Motor neuron (in vitro differentiated cells): Measurements from ENCODE around the gene MAP6. TPM values are rescaled to one million over a fixed set of nuclear protein-coding genes. Genes with fewer than 3 reads are reported as not detected.
A peak's percentile ranks its signal among the peaks of the same experiment; 100 is the strongest.

Experiments used
- ATAC-seq, 8 experiments: fragments of 200-7000 bp; cut with Tn5 transposase; replicated peaks in 6 of 8; 2 replicates each; pipeline ENCODE4 v1.8.0; 2021; ENCODE audit warnings: mild to moderate bottlenecking in 8 of 8, moderate library complexity in 8 of 8
- H3K27ac ChIP-seq, 2 donors: fragments of 250-450 bp; sonication (Bioruptor Pico); 2 replicates each; pipeline ENCODE4 v1.9.0; 2021; ENCODE audit warnings: antibody characterized with exemption in 2 of 2, mild to moderate bottlenecking in 2 of 2, moderate library complexity in 1 of 2
- H3K4me1 ChIP-seq, 2 donors: fragments of 250-450 bp; sonication (Bioruptor Pico); replicated peaks in 1 of 2; 2 replicates each; pipeline ENCODE4 v1.6.1; 2021; ENCODE audit warnings: antibody characterized with exemption in 2 of 2, mild to moderate bottlenecking in 2 of 2, moderate library complexity in 1 of 2
- H3K4me3 ChIP-seq, 5 donors: fragments of 250-450 bp; sonication (Bioruptor Pico); 2 replicates each; pipeline ENCODE4 v1.9.0; 2021; ENCODE audit warnings: antibody characterized with exemption in 5 of 5, mild to moderate bottlenecking in 5 of 5, moderate library complexity in 4 of 5
- WGBS, 10 experiments: fragments of 450-650 bp; shearing (Covaris generic); methylation state at CpG; one replicate each; pipeline ENCODE4 v1.0.0; 2022; 5-methylcytosine and 5-hydroxymethylcytosine counted together
- in situ Hi-C, 9 experiments: fragments of 400-800 bp; cut with MboI; loops; one replicate each; pipeline ENCODE4 v1.15.0; 2021; ENCODE audit warnings: low sequenced_read_pairs in 9 of 9, low pct_unique_long_range_greater_than_20kb in 2 of 9; ENCODE audit not compliant: unreplicated experiment in 9 of 9
- total RNA-seq, 8 experiments: library from RNA; unstranded; fragments of 300-600 nt; gene quantifications; 2 replicates each; pipeline versions ENCODE4 v1.2.3 to v1.2.4, GENCODE V29; 2022

Gene MAP6
- total RNA-seq, 8 experiments from 2014 or later, result 0.31 to 128 (median 97.0) TPM

- 0 to 81% (median 8%) methylated on average over 1 to 3 of the region's 17 CpGs; no CpG with 5 or more reads in 7 of the 10 experiments for WGBS, 10 experiments
- in situ Hi-C loops, result no loop called here
- peaks cover 21 to 30% of the 10 kb centered on the region in 2 donors for H3K4me1 ChIP-seq
- no peak overlapping the region for H3K27ac ChIP-seq
- H3K4me3 ChIP-seq, result no peak overlapping the region
- ATAC-seq, result peak in 3 of 8 experiments; percentile 10 to 25 (median 11)
Measured at GRCh38 chr11:75557666-75558494, 111.0 kb downstream of the MAP6 start.

- Histone ChIP-seq H3K27ac (no peak overlapping the region), H3K4me1 (peaks cover 19 to 29% of the 10 kb centered on the region in 2 donors), H3K4me3 (no peak overlapping the region)
- 10 to 100% (median 81%) methylated on average over 1 to 3 of the region's 3 CpGs; no CpG with 5 or more reads in 1 of the 10 experiments for WGBS, 10 experiments
- in situ Hi-C loops, result no loop called here
- ATAC-seq, result no peak
Measured at GRCh38 chr11:75556275-75556674, 112.6 kb downstream of the MAP6 start.

DNA sequence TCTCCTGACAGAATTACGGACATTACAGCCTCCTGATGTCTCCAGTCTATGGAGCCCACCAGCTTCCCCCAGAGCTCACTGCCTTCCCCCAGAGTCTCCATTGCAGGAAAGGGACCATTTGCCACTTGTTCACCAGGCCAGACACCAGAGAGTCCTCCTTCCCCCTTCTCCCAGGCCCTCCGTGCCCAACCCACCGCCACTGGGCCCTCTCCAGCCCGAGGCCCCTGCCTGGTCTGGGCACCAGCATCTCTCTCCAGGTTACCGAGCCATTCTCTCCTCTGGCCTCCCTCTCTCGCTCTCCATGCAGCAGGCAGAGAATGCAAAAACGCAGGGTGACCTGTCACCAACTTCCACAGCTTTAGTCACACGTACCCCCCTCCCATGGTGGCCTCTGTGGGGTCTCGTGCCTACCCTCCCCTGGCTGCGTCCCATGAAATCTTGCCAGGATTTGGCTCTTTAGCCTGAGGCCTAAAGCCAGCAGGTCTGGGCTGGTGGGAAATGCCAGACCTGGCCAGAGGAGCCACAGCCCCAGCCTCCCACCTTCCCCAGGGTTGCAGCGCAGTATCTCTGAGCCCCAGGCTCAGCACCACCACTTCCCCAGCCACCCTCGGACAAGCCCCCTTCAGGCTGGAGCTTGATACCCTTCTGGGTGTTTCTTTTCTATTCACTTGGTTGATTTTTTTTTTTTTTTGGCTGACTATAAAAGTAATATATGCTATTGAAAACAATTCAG is 113.6 kb downstream of the MAP6 start:
- no peak for ATAC-seq
- in situ Hi-C loops, result no loop called here
- Histone ChIP-seq H3K27ac (peak overlapping the region; percentile 90 to 96), H3K4me3 (no peak overlapping the region), H3K4me1 (peaks cover 19 to 29% of the 10 kb centered on the region in 2 donors)
- 60 to 100% (median 79%) methylated on average over 1 to 4 of the region's 12 CpGs; no CpG with 5 or more reads in 4 of the 10 experiments for WGBS, 10 experiments

- peak overlapping the region in 1 of 5 donors; percentile 7 for H3K4me3 ChIP-seq
- peaks cover 18 to 25% of the 10 kb centered on the region in 2 donors for H3K4me1 ChIP-seq
- peak; percentile 75 to 94 (median 93) for ATAC-seq
- in situ Hi-C loops, result no loop called here
- H3K27ac ChIP-seq, result peak overlapping the region; percentile 90 to 96
- WGBS, 10 experiments, result 0 to 100% (median 17%) methylated on average over 1 to 5 of the region's 21 CpGs; no CpG with 5 or more reads in 5 of the 10 experiments
Measured at GRCh38 chr11:75554258-75555022, 114.4 kb downstream of the MAP6 start.

GRCh38 chr11:75553889-75554257 is 115.0 kb downstream of the MAP6 start:
- in situ Hi-C loops, result no loop called here
- peak overlapping the region; percentile 90 to 96 for H3K27ac ChIP-seq
- no peak overlapping the region for H3K4me3 ChIP-seq
- H3K4me1 ChIP-seq, result peaks cover 12 to 19% of the 10 kb centered on the region in 2 donors
- no peak for ATAC-seq
- no CpG with 5 or more reads among the region's 1 CpG for WGBS, 10 experiments

GRCh38 chr11:75553182-75553581 is 115.7 kb downstream of the MAP6 start:
- peaks cover 12 to 15% of the 10 kb centered on the region in 2 donors for H3K4me1 ChIP-seq
- 20 to 100% (median 73%) methylated on average over 1 to 4 of the region's 6 CpGs; no CpG with 5 or more reads in 5 of the 10 experiments for WGBS, 10 experiments
- no peak for ATAC-seq
- in situ Hi-C loops, result no loop called here
- no peak overlapping the region for H3K4me3 ChIP-seq
- H3K27ac ChIP-seq, result no peak overlapping the region

- ATAC-seq, result no peak
Measured at GRCh38 chr11:75549370-75549958, 119.4 kb downstream of the MAP6 start.

GRCh38 chr11:75548595-75549272 is 120.1 kb downstream of the MAP6 start:
- in situ Hi-C loops, result loop anchor here in 4 of 9 experiments (10.0 to 25.0 kb wide), 3 partner anchors 161 to 766 kb away; partner anchors contain the start of gene RPS3 (in 2 of the 4)
- no peak overlapping the region for H3K27ac ChIP-seq
- no peak overlapping the region for H3K4me3 ChIP-seq
- 84 to 100% (median 93%) methylated on average over 1 to 5 of the region's 8 CpGs; no CpG with 5 or more reads in 4 of the 10 experiments for WGBS, 10 experiments
- ATAC-seq, result no peak
- peaks cover 4% of the 10 kb centered on the region in 2 donors for H3K4me1 ChIP-seq

More at GRCh38 chr11:75549370-75549958, 119.4 kb downstream of the MAP6 start:
- H3K4me3 ChIP-seq, result no peak overlapping the region
- in situ Hi-C loops, result loop anchor here in 4 of 9 experiments (10.0 to 25.0 kb wide), 3 partner anchors 162 to 765 kb away; partner anchors contain the start of gene RPS3 (in 2 of the 4)
- H3K4me1 ChIP-seq, result peaks cover 9 to 10% of the 10 kb centered on the region in 2 donors
- 86 to 100% (median 100%) methylated on average over 1 to 4 of the region's 5 CpGs; no CpG with 5 or more reads in 2 of the 10 experiments for WGBS, 10 experiments
- H3K27ac ChIP-seq, result no peak overlapping the region

- in situ Hi-C loops, result loop anchor here in 4 of 9 experiments (10.0 to 25.0 kb wide), 3 partner anchors 160 to 767 kb away; partner anchors contain the start of gene RPS3 (in 2 of the 4)
- WGBS, 10 experiments, result 0 to 25% (median 10%) methylated on average over 1 to 4 of the region's 7 CpGs; no CpG with 5 or more reads in 6 of the 10 experiments
- Histone ChIP-seq H3K4me3 (no peak overlapping the region), H3K4me1 (peaks cover 4% of the 10 kb centered on the region in 2 donors), H3K27ac (peak overlapping the region; percentile 31 to 54)
- peak; percentile 89 to 98 (median 96) for ATAC-seq
Measured at GRCh38 chr11:75547617-75548058, 121.2 kb downstream of the MAP6 start.

- WGBS, 10 experiments, result 80 to 100% (median 89%) methylated on average over 1 of the region's 1 CpG; no CpG with 5 or more reads in 3 of the 10 experiments
- no peak for ATAC-seq
Measured at GRCh38 chr11:75547177-75547576, 121.7 kb downstream of the MAP6 start.

GRCh38 chr11:75543806-75544205 is 125.0 kb downstream of the MAP6 start:
- no peak overlapping the region for H3K27ac ChIP-seq
- WGBS, 10 experiments, result 30 to 100% (median 80%) methylated on average over 1 to 5 of the region's 6 CpGs; no CpG with 5 or more reads in 3 of the 10 experiments
- H3K4me1 ChIP-seq, result peaks cover 18 to 21% of the 10 kb centered on the region in 2 donors
- peak in 3 of 8 experiments; percentile 5 to 29 (median 24) for ATAC-seq
- in situ Hi-C loops, result loop anchor here in 4 of 9 experiments (10.0 to 25.0 kb wide), 3 partner anchors 157 to 771 kb away; partner anchors contain the start of gene RPS3 (in 2 of the 4)
- H3K4me3 ChIP-seq, result no peak overlapping the region

More at GRCh38 chr11:75547177-75547576, 121.7 kb downstream of the MAP6 start:
- Histone ChIP-seq H3K27ac (no peak overlapping the region), H3K4me3 (no peak overlapping the region), H3K4me1 (peaks cover 6 to 7% of the 10 kb centered on the region in 2 donors)
- in situ Hi-C loops, result loop anchor here in 4 of 9 experiments (10.0 to 25.0 kb wide), 3 partner anchors 160 to 768 kb away; partner anchors contain the start of gene RPS3 (in 2 of the 4)
